Heart left ventricle (tissue), 16 donors: ENCODE data around the gene CCL17. TPM values are rescaled to one million over a fixed set of nuclear protein-coding genes. Genes with fewer than 3 reads are reported as not detected.
A peak's percentile ranks its signal among the peaks of the same experiment; 100 is the strongest.

ENCODE experiments used
- ATAC-seq, 4 donors: fragments of 200-7000 bp; cut with Tn5 transposase; one replicate each; pipeline ENCODE4 v1.9.1; 2020 to 2022; ENCODE audit warnings: moderate library complexity in 4 of 4, mild to moderate bottlenecking in 3 of 4, moderate number of reproducible peaks in 1 of 4
- DNase-seq, 5 donors: peaks; one replicate each; pipeline ENCODE4 v3.0.0-alpha.2; 2020
- H3K27ac ChIP-seq, 12 donors: fragments of 200-600 bp; sonication (generic) in 4 of 12; one replicate each; pipeline versions ENCODE4 v1.5.0 to v1.8.0; 2016 to 2022; ENCODE audit warnings: mild to moderate bottlenecking in 2 of 12
- H3K27me3 ChIP-seq, 9 donors: fragments of 200-600 bp; sonication (generic) in 2 of 9; one replicate each; pipeline versions ENCODE4 v1.5.1 to v1.8.0; 2016 to 2022; ENCODE audit warnings: mild to moderate bottlenecking in 3 of 9
- H3K36me3 ChIP-seq, 9 donors: fragments of 200-600 bp; sonication (generic) in 2 of 9; one replicate each; pipeline versions ENCODE4 v1.5.0 to v1.8.0; 2018 to 2022; ENCODE audit warnings: mild to moderate bottlenecking in 2 of 9
- H3K4me1 ChIP-seq, 12 donors: fragments of 200-600 bp; sonication (generic) in 4 of 12; one replicate each; pipeline versions ENCODE4 v1.5.0 to v1.8.0; 2016 to 2022; ENCODE audit warnings: mild to moderate bottlenecking in 3 of 12
- H3K4me3 ChIP-seq, 12 donors: fragments of 200-600 bp; sonication (generic) in 4 of 12; one replicate each; pipeline versions ENCODE4 v1.5.0 to v1.8.0; 2017 to 2022; ENCODE audit warnings: mild to moderate bottlenecking in 9 of 12, moderate library complexity in 4 of 12
- H3K9me3 ChIP-seq, 12 donors: fragments of 200-600 bp; sonication (generic) in 4 of 12; one replicate each; pipeline versions ENCODE4 v1.5.0 to v1.8.0; 2016 to 2022; ENCODE audit warnings: mild to moderate bottlenecking in 1 of 12
- CTCF ChIP-seq, 12 donors: fragments of 200-600 bp; sonication (generic) in 4 of 12; IDR thresholded peaks; one replicate each; pipeline versions ENCODE4 v1.5.0 to v1.8.0; 2018 to 2022; ENCODE audit warnings: antibody characterized with exemption in 12 of 12, mild to moderate bottlenecking in 5 of 12
- POLR2A ChIP-seq, 2 donors: fragments of 450-650 bp; IDR thresholded peaks; one replicate each; pipeline ENCODE4 v1.6.1; 2017; ENCODE audit warnings: antibody characterized with exemption in 2 of 2, mild to moderate bottlenecking in 2 of 2, moderate library complexity in 2 of 2
- WGBS, 4 donors: extraction: QIAGEN DNeasy Blood & Tissue Kit in 2 of 4; methylation state at CpG; one replicate each; pipeline versions ENCODE4 v1.1.5 to v1.1.7; 2013 to 2018; 5-methylcytosine and 5-hydroxymethylcytosine counted together
- intact Hi-C, 10 donors: fragments of 100-400 bp; cut with DNase I; formaldehyde crosslinking; loops; one replicate each; pipeline versions ENCODE4 v1.11.1 to v1.14.2; 2022
- polyA plus RNA-seq, 2 donors: library from polyadenylated mRNA; stranded (reverse); fragments of 200-250 nt; gene quantifications; one replicate each; pipeline ENCODE4 v1.2.3, GENCODE V29; 2013
- total RNA-seq, 9 donors: library from RNA; depleted of rRNA in 2 of 9; stranded (reverse); fragments of >200 nt in 2 of 9; fragmentation: NEBNext Ultra II Directional in 3 of 9; extraction: Animal tissue kit (Norgen Biotek cat#: 25700) in 3 of 9; gene quantifications; one replicate each; pipeline versions ENCODE4 v1.1.0 to v1.2.4, GENCODE V29; 2016 to 2023
- donor health status: ischemic (EF 13 %, LVEDD 7.1; RV severe dilation, severe dysfunction).
- donor health status: healthy with polysubstance abuse.
- donor health status: DM: no; HTN: yes; CAD: no.
- donor health status: DM: no; HTN: no; CAD: no.
- donor health status: ischemic (EF 25% LVEDD 6.9; RV normal size, moderate dysfunction).
- donor health status: ischemic (EF 25% LVEDD 5.7; RV mildly dilated, moderate dysfunction).
- donor health status: healthy.
- donor health status: DM: yes; HTN: yes; CAD: no.
- donor health status: ischemic (EF 35%, LVEDD 5.7; RV mildly dilated, moderate dysfunction).
- donor health status: nonischemic (EF 11% LVEDD 7.7; RV severe dilation, severe dysfunction).
- donor health status: DM: yes; HTN: yes; CAD: no.
- donor health status: PGD.
- donor health status: ischemic (EF 29% LVEDD 5.4; RV normal size, mild dysfunction).
- donor health status: nonischemic (EF 23%, LVEDD 6.1; RV moderate dilation, normal function).

The CCL17 gene
- total and polyA plus RNA-seq, 11 donors = 0.26 to 4.0 (median 1.0) TPM; not detected in 8

- Histone ChIP-seq H3K4me1 (peaks cover 3 to 68% (median 44%) of the 10 kb centered on the region in 12 donors), H3K36me3 (peaks cover 0 to 15% (median 0%) of the 10 kb centered on the region in 9 donors), H3K4me3 (no peak overlapping the region), H3K27me3 (no peaks in the 10 kb centered on the region), H3K9me3 (no peaks in the 10 kb centered on the region), H3K27ac (peak overlapping the region in 5 of 12 donors; percentile 0 to 51 (median 22))
- no peak for TF ChIP-seq CTCF (IDR thresholded peaks at IDR 0.05)
- TF ChIP-seq POLR2A (IDR thresholded peaks at IDR 0.05) = no peak
- DNase-seq = no peak
- intact Hi-C loops = no loop called here
- WGBS, 4 donors = 74 to 83% (median 79%) methylated on average over 5 of the region's 5 CpGs
- no peak for ATAC-seq
These were observed 19.5 kb upstream of the CCL17 start for GRCh38 chr16:57385083-57385482.

GRCh38 chr16:57386381-57386951 lies 18.1 kb upstream of the CCL17 start:
- H3K4me1 ChIP-seq = peaks cover 3 to 67% (median 40%) of the 10 kb centered on the region in 12 donors
- no peaks in the 10 kb centered on the region for H3K27me3 ChIP-seq
- DNase-seq (peak in 2 of 5 donors; percentile 50 to 62), ATAC-seq (peak in 1 of 4 donors; percentile 55)
- H3K4me3 ChIP-seq = no peak overlapping the region
- 58 to 66% (median 61%) methylated on average over 5 of the region's 5 CpGs for WGBS, 4 donors
- intact Hi-C loops = no loop called here
- TF ChIP-seq POLR2A (IDR thresholded peaks at IDR 0.05) (no peak), CTCF (IDR thresholded peaks at IDR 0.05) (no peak)
- H3K36me3 ChIP-seq = peaks cover 0 to 11% (median 0%) of the 10 kb centered on the region in 9 donors
- H3K9me3 ChIP-seq = no peaks in the 10 kb centered on the region
- peak overlapping the region in 4 of 12 donors; percentile 22 to 48 (median 40) for H3K27ac ChIP-seq

GRCh38 chr16:57387598-57388354 lies 16.8 kb upstream of the CCL17 start:
- Histone ChIP-seq H3K9me3 (no peaks in the 10 kb centered on the region), H3K27ac (no peak overlapping the region), H3K4me3 (no peak overlapping the region), H3K27me3 (no peaks in the 10 kb centered on the region), H3K36me3 (peaks cover 0 to 3% (median 0%) of the 10 kb centered on the region in 9 donors), H3K4me1 (peaks cover 3 to 64% (median 39%) of the 10 kb centered on the region in 12 donors)
- intact Hi-C loops = no loop called here
- no peak for TF ChIP-seq CTCF (IDR thresholded peaks at IDR 0.05)
- DNase-seq (no peak), ATAC-seq (no peak)
- 81 to 89% (median 82%) methylated on average over 3 of the region's 3 CpGs for WGBS, 4 donors

GRCh38 chr16:57388359-57389086 lies 16.0 kb upstream of the CCL17 start:
- peaks cover 3 to 64% (median 38%) of the 10 kb centered on the region in 12 donors for H3K4me1 ChIP-seq

More at GRCh38 chr16:57388359-57389086, 16.0 kb upstream of the CCL17 start:
- Histone ChIP-seq H3K4me3 (no peak overlapping the region), H3K9me3 (no peaks in the 10 kb centered on the region), H3K27ac (no peak overlapping the region), H3K27me3 (no peaks in the 10 kb centered on the region), H3K36me3 (no peaks in the 10 kb centered on the region)
- intact Hi-C loops = no loop called here
- ATAC-seq (no peak), DNase-seq (no peak)
- 69 to 74% (median 70%) methylated on average over 7 of the region's 7 CpGs for WGBS, 4 donors
- TF ChIP-seq POLR2A (IDR thresholded peaks at IDR 0.05) (no peak), CTCF (IDR thresholded peaks at IDR 0.05) (no peak)
